ENCODE measurements around the gene CLEC11A. TPM values are rescaled to one million over a fixed set of nuclear protein-coding genes. Genes with fewer than 3 reads are reported as not detected.

The CLEC11A gene
- polyA plus RNA-seq, 1 donor (not counting 4 experiments of a cell fraction or from before 2014, with no cell fraction given): 0.56 TPM

DNA sequence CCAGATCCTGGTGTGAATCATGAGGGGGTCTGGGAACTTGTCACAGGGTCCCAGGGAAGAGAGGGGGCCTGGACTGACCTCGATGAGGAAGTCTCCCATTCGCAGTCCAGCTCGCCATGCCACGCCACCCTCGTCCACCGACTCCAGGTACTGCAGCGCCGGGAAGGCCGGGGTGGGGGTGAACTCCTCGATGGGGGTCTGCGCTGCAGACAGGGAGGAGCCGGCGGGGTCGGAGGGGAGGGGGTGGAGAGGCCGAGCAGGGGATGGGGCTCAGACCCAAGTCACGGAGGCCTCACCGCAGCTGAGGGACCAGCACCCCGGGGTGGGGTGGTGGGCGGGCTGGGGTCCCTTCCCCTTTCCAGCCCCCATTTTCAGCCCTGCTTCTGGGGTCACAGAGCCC, 34.4 kb upstream of the CLEC11A start:
- no peak for FAIRE-seq
- Histone ChIP-seq H3K27me3 (ENCODE audit: control insufficient read depth, extremely low read depth, insufficient read depth, low read length) (peaks cover 26% of the 10 kb centered on the region), H3K9me1 (ENCODE audit: control insufficient read depth, extremely low read depth, insufficient read depth, low read length) (no peaks in the 10 kb centered on the region)

DNA sequence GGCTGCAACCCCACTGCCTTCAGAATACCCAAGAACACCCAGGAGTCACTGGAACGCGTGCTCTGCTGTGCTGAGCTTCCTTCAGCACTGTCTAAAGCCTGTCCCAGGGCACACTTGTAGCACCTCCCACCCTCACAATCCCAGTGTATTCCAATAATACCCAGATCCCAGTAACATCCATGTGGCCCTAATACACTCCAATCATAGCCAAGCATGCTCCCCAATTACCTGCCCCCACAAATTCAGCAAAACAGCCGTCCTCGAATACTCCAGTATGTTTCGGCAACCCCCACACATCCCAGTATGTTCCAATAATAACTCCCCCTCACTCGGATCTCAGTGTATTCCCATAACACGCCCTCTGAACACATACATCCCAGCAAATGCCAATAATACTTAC, 32.7 kb upstream of the CLEC11A start:
- Histone ChIP-seq H3K27ac (ENCODE audit: control insufficient read depth, insufficient read depth, low read length) (no peak overlapping the region), H3K79me2 (ENCODE audit: control insufficient read depth, insufficient read depth, low read length) (no peaks in the 10 kb centered on the region), H3K4me3 (ENCODE audit: control insufficient read depth in 2 of 3, extremely low read depth in 1 of 3, insufficient read depth in 2 of 3, low read depth in 1 of 3, low read length in 3 of 3) (no peak overlapping the region), H3K4me1 (ENCODE audit: control insufficient read depth, extremely low read depth, insufficient read depth, low read length) (no peaks in the 10 kb centered on the region), H3K9me1 (ENCODE audit: control insufficient read depth, extremely low read depth, insufficient read depth, low read length) (no peaks in the 10 kb centered on the region), H3K9me3 (ENCODE audit: control insufficient read depth, low read depth, low read length) (no peaks in the 10 kb centered on the region), H3K4me2 (ENCODE audit: control insufficient read depth, extremely low read depth, insufficient read depth, low read depth, low read length) (no peak overlapping the region), H3K9ac (ENCODE audit: control insufficient read depth, extremely low read depth, insufficient read depth, low read length) (no peak overlapping the region), H2AFZ (ENCODE audit: control insufficient read depth, low read length) (no peak overlapping the region), H4K20me1 (ENCODE audit: control insufficient read depth, extremely low read depth, insufficient read depth, low read length) (no peaks in the 10 kb centered on the region), H3K27me3 (ENCODE audit: control insufficient read depth, extremely low read depth, insufficient read depth, low read length) (peaks cover 30% of the 10 kb centered on the region), H3K36me3 (ENCODE audit: control insufficient read depth in 2 of 2, extremely low read depth in 1 of 2, insufficient read depth in 2 of 2, low read length in 2 of 2) (no peaks in the 10 kb centered on the region)
- FAIRE-seq (no peak), DNase-seq (ENCODE audit: low read depth, low spot score) (no peak)
- dilution Hi-C loops (cut with MboI; ENCODE audit: extremely low pct_ligation_motif_present, low sequenced_read_pairs): no loop called here
- no peak for TF ChIP-seq EZH2 (IDR thresholded peaks at IDR 0.05; ENCODE audit: low read length)
- TF ChIP-seq, protein P1, sequence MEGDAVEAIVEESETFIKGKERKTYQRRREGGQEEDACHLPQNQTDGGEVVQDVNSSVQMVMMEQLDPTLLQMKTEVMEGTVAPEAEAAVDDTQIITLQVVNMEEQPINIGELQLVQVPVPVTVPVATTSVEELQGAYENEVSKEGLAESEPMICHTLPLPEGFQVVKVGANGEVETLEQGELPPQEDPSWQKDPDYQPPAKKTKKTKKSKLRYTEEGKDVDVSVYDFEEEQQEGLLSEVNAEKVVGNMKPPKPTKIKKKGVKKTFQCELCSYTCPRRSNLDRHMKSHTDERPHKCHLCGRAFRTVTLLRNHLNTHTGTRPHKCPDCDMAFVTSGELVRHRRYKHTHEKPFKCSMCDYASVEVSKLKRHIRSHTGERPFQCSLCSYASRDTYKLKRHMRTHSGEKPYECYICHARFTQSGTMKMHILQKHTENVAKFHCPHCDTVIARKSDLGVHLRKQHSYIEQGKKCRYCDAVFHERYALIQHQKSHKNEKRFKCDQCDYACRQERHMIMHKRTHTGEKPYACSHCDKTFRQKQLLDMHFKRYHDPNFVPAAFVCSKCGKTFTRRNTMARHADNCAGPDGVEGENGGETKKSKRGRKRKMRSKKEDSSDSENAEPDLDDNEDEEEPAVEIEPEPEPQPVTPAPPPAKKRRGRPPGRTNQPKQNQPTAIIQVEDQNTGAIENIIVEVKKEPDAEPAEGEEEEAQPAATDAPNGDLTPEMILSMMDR (optimal IDR thresholded peaks at IDR 0.05 in 1 of 3, IDR thresholded peaks at IDR 0.05 in 1 of 3, conservative IDR thresholded peaks at IDR 0.05 in 1 of 3; ENCODE audit: extremely low read depth in 1 of 3, insufficient read depth in 2 of 3, low read length in 3 of 3): no peak

More for the DNA sequence above, 34.4 kb upstream of the CLEC11A start:
- H3K4me1 ChIP-seq (ENCODE audit: control insufficient read depth, extremely low read depth, insufficient read depth, low read length): no peaks in the 10 kb centered on the region
- DNase-seq (ENCODE audit: low read depth, low spot score): no peak
- H2AFZ ChIP-seq (ENCODE audit: control insufficient read depth, low read length): no peak overlapping the region
- H3K9me3 ChIP-seq (ENCODE audit: control insufficient read depth, low read depth, low read length): no peaks in the 10 kb centered on the region
- no peak overlapping the region for H3K4me2 ChIP-seq (ENCODE audit: control insufficient read depth, extremely low read depth, insufficient read depth, low read depth, low read length)
- no peak for TF ChIP-seq EZH2 (IDR thresholded peaks at IDR 0.05; ENCODE audit: low read length)
- TF ChIP-seq, protein P1 (optimal IDR thresholded peaks at IDR 0.05 in 1 of 3, IDR thresholded peaks at IDR 0.05 in 1 of 3, conservative IDR thresholded peaks at IDR 0.05 in 1 of 3; ENCODE audit: extremely low read depth in 1 of 3, insufficient read depth in 2 of 3, low read length in 3 of 3): no peak
- no peaks in the 10 kb centered on the region for H3K36me3 ChIP-seq (ENCODE audit: control insufficient read depth in 2 of 2, extremely low read depth in 1 of 2, insufficient read depth in 2 of 2, low read length in 2 of 2)
- no peak overlapping the region for H3K9ac ChIP-seq (ENCODE audit: control insufficient read depth, extremely low read depth, insufficient read depth, low read length)
- H3K4me3 ChIP-seq (ENCODE audit: control insufficient read depth in 2 of 3, extremely low read depth in 1 of 3, insufficient read depth in 2 of 3, low read depth in 1 of 3, low read length in 3 of 3): no peak overlapping the region
- dilution Hi-C loops (cut with MboI; ENCODE audit: extremely low pct_ligation_motif_present, low sequenced_read_pairs): no loop called here
- H3K79me2 ChIP-seq (ENCODE audit: control insufficient read depth, insufficient read depth, low read length): no peaks in the 10 kb centered on the region
- no peak overlapping the region for H3K27ac ChIP-seq (ENCODE audit: control insufficient read depth, insufficient read depth, low read length)
- H4K20me1 ChIP-seq (ENCODE audit: control insufficient read depth, extremely low read depth, insufficient read depth, low read length): no peaks in the 10 kb centered on the region
